Ecto neural progenitor cell (in vitro differentiated cells): ENCODE results near the gene PBX3.
"Not testable (repeated sequence)": the region's sequence is repeated elsewhere in the genome, so short reads cannot be mapped to it uniquely, and the experiment has no call there.

ENCODE experiments used
- DNase-seq: peaks from one replicate; pipeline ENCODE4 v3.0.0-alpha.2; 2018; ENCODE audit warnings: low spot score

Gene PBX3

DNA sequence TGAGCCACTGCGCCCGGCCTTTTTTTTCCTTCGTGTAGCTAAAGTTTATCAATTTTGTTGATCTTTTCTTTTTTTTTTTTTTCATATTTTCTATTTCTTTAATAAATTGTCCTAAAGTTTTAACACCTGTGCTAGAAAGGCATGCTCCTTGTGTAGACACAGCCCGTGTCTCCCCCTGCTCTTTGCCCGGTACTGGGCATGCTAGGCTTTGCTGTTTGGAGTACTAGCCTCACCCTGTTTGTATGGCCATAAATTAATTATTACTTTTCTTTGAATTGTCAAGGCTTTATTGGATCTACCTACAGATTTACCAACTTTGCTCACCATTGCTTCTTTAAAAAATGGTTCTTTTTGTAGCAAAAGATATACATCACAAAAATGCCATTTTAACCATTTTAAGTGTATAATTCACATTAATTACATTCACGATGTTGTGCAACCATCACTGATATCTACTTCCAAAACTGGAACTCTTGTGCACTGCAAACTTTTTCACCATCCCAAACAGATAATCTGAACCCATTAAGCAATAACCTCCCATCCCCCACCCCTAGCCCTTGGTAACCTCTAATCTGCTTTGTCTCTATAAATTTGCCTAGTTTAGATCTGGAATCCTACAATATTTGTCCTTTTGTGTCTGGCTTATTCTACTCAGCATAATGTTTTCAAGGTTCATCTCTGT lies 31.5 kb downstream of the PBX3 start:
- not testable (repeated sequence) for DNase-seq

DNA sequence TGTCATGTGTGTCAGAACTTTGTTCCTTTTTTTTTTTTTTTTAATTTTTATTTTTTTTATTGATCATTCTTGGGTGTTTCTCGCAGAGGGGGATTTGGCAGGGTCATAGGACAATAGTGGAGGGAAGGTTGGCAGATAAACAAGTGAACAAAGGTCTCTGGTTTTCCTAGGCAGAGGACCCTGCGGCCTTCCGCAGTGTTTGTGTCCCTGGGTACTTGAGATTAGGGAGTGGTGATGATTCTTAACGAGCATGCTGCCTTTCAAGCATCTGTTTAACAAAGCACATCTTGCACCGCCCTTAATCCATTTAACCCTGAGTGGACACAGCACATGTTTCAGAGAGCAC lies 32.0 kb downstream of the PBX3 start:
- not testable (repeated sequence) for DNase-seq

DNA sequence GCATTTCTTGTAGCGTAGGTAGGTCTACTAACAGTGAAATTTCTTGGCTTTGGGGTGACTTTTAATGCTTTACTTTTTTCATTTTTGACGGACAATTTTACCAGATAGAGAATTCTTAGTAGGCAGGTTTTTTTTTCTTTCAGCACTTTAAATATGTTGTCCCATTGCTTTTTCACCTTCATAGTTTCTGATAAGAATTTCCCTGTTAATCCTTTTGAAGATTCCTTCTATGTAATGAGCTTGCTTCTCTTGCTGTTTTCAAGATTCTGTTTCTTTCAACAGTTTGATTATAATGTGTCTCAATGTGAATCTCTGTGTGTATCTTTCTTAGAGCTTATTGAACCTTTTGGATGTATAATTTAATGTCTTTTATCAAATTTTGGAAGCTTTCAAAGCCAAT lies 35.5 kb downstream of the PBX3 start:
- DNase-seq, result no peak

DNA sequence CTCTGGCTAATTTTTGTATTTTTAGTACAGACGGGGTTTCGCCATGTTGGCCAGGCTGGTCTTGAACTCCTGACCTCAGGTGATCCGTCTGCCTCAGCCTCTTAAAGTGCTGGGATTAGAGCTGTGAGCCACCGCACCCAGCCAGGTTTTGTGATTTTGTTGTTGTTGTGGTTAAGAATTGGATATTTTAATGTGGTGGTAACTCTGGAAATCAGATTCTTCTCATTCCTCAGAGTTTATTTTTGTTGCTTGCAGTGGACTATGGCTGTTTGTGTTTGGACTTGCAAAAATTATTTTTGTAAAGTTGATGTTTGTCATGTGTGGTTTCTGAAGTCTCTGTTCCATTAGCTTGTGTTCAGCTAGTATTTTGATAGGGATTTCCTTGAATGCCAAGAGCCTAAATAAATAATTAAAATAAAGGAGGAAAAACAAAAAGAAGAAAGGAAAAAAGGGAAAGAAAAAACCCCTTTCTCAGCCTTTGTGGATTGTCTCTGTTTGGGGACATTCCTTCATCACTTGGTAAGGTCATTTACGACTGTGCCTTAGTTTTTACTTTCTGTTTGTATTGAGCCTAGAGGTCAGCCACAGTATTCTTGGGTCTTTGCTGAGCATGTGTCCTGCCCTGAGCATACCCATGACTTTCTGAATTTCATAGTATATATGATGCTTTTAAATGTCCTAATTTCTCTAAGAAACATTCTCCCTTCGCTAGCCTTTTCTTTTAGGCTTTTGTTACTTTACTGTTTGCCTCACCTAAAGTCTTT lies 37.3 kb downstream of the PBX3 start:
- no peak for DNase-seq

DNA sequence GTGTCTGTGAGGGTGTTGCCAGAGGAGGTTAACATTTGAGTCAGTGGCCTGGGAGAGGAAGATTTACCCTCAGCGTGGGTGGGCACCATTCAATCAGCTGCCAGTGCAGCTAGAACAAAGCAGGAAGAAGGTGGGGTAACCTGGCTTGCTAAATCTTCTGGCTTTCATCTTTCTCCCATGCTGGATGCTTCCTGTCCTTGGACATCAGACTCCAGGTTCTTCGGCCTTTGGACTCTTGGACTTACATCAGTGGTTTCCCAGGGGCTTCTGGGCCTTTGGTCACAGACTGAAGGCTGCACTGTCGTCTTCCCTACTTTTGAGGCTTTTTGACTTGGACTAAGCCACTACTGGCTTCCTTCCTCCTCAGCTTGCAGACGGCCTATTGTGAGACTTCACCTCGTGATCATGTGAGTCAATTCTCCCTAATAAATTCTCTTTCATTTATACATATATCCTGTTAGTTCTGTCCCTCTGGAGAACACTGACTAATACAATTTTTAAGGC lies 38.1 kb downstream of the PBX3 start:
- DNase-seq, result no peak

DNA sequence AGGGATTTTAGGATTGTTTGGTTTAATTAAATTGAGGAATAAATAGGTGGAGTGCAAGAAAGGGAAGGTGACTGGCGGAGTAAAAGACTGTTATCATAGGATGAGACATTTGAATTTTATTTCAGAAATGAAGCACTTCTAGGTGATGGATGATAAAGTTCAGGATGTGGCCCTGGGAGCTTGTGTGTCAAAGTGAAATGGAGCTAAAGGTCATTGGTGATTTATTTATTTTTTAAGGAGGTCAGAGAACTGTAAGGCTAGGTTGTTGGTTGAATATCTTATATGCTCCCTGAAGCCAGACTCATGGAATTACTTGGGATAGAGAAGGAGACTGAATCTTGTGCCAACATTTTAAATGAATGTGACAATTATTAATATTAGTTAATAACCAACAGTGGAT lies 40.5 kb downstream of the PBX3 start:
- no peak for DNase-seq

DNA sequence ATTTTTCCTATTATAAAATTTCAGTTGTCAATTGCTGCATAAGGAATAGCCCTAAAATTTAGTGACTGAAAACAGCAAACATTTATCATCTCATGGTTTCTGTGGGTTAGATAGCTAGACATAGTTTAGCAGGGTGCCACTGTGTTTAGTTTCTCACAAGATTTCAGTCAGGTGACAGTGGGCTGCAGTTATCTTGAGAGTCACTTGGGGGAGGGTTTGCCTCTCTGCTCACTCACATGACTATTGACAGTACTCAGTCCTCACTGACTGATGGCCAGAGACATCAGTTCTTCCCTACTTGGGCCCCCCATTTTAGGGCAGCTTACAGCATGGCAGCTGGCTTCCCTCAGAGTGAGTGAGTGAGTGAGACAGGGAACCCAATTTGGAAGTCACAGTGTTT lies 42.0 kb downstream of the PBX3 start:
- no peak for DNase-seq

DNA sequence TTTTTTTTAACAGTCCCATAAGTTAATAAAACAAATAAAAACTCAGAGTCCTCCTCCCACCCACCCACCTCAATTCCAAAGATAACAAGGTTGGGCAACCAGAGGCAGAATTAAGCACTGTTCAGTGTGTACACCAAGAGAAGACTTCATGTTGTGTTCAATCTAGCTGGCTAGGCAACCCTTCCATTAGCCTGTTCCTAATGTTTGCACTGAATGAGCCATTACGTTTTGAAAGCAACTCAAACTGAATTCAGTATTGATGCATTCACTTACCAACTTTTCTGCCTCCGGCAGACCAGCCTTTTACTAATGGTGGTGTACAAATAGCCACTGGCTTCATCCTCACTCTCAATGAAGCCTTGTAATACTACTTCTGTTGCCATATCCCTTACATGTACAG lies 47.5 kb downstream of the PBX3 start:
- DNase-seq, result no peak

DNA sequence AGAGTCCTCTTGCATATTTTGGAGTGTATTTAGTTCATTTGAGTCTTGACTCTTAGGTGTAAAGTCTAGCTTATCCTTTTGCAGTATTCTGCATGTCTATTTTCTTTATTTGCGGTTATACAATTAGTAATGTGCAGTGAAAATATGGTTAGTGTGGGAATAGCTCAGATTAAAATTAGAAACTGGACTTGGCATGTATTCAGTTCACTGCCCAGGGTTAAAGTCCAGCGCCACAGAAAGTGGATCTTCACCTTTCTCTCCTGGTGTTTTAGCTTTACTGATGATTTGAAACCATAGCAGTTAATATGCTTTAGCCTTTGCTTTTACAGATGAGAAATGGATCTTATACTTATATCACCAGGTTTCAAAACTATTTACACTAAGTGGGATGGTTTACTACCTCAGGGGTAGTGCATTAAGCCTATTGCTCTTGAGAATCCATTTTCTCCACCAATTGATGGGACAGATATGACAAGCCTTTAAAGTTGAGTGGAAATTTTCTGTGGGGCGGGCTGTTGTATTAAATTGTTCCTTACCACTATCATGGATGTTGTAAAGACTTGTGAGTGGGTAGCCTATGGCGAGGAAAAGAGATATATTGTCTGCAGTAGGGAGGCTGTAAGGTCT lies 48.9 kb downstream of the PBX3 start:
- DNase-seq, result no peak

DNA sequence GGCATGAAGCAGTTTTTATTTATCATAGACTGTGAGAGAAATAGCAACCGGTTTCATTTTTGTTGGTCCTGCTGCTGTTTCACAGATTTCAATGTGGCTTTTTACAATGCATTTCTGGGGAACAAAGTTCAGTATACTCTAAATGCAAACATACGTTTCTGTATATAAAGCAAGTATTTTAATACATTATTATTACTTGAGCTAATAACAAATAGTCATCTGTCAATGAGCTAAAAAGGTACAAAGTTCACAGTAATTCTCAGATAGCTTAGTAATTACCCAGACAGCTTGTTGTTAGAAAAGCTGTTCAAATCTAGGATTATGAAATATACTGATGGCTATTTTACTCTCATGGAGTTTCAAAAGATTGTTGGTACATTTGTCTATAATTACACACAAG lies 50.8 kb downstream of the PBX3 start:
- DNase-seq, result no peak

DNA sequence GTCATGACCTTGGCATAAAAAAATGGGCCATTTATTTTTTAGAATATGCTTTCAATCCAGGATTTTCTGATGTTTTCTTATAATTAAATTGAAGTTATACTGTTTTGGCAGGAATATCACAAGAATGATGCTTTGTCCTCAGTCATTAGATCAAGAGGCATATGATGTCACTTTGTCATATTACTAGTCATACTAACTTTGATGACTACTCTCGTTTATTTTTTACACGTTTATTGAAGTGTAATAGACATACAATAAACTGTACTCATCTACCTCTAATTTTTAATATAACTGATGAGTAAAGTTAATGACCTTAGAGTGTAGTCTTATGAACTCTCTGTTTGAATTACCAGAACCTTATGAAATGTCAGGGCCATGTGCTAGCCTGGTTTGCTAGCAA lies 56.4 kb downstream of the PBX3 start:
- no peak for DNase-seq

DNA sequence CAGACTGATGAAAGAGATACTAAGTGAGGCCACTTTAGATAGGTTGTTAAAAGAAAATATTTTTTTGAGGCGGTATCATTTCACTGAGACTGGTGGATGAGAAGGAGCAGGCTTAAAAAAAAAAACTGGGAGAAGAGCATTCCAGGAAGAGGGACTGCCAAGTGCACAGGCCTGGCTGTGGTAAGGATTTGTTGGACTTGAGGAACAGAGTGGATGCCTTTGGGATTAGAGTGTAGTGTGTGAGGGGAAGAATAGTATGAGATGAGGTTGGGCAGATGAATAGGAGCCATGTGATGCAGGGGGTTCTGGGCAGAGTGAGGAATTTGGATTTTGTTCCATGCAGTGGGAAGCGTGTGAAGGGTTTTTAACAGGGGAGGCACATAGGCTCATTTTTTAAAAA lies 57.9 kb downstream of the PBX3 start:
- no peak for DNase-seq

DNA sequence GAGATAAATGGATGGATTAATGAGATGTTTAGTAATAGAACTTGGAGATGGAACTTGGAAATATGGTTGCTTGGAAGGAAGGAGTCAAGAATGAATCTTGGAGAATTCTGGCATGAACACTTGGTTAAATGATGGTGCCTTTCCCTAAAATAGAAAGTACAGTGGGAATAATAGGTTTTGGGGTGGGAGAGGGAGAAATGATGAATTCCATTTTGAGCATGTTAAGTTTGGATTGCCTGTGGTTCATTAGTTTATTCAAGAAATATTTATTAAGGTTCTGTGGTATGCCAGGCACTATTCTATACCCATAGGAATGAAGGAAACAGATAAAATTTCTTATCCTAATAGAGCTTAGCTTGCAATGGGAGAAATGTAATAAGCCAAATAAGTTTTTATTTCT lies 58.4 kb downstream of the PBX3 start:
- DNase-seq, result no peak

DNA sequence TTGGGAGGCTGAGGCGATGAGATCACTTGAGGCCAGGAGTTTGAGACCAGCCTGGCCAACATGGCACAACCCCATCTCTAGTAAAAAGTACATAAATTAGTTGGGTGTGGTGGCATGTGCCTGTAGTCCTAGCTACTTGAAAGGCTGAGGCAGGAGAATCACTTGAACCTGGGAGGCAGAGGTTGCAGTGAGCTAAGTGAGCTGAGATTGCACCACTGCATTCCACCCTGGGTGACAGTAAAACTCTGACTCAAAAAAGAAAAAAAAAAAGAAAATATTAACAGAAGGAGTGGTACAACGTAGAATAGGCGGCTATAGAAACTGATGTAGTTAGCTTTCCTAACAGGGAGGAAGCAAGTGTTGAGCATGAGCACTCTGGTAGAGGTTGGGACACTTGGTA lies 59.9 kb downstream of the PBX3 start:
- no peak for DNase-seq

DNA sequence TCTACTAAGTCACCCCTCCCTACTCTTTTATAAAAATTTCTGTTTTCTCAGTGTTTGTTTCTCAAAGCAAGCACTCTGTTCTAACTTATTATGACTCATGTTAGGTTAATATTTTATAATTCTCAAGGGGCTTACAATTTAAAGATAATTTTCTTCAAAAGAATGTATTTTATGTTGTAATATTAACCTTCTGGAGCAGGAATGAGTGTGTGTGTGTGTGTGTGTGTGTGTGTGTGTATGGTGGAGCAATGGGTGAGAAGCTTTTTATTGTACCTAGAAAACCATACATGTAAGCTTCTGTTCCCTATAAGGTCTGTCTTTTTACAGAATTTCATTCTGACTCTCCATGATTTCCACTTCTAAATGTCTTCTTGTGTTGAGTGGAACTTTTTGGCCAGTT lies 63.0 kb downstream of the PBX3 start:
- DNase-seq, result no peak

DNA sequence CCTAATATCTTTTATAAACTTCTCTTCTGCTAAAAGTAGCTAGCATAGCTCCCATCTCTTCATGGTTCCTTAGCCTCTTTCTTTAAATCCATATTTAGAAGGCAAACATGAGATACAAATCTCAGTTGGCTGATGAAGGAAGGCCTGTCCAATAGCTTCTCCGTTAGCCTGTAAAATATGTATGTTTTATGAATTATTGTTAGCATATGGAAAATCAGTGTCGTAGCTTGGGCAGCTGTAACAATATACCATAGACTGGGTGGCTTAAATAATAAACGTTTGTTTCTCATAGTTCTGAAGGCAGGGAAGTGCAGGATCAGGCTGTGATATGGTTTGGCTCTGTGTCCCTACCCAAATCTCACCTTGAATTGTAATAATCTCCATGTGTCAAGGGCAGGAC lies 63.8 kb downstream of the PBX3 start:
- DNase-seq, result no peak

DNA sequence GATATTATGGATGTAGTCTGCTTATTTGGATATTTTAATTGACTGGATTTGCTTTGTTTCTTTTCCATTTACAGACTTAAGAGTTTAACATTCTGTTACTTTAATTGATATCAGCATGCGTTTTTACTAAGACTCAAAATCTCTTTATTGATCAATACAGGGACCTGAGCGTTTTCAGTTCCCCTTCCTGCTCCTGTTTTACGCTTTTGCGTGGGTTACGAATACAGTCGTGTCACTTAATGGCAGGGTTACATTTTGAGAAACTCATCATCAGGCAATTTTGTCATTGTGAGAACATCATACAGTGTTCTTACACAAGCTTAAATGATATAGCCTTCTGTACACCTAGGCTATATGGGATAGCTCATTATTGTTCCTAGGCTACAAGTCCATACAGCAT lies 65.2 kb downstream of the PBX3 start:
- no peak for DNase-seq

DNA sequence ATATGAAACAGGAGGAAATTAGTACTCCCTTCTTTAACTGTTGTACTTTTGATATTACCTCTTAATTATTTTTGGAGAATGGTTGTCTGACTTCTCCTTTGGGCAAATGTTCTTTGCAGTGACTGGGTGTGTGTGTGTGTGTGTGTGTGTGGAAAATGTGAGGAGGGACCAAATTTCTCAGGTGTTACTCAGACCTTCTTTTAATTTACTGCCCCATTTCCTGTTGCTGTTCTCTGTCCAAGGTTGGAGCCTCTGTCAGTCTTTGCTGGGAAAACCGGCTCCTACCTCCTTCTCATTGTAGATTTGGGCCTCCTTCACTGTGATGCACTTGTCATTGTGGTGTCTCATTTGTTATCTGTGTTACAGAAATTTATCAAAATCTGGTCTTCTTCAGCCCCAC lies 68.4 kb downstream of the PBX3 start:
- DNase-seq, result no peak

DNA sequence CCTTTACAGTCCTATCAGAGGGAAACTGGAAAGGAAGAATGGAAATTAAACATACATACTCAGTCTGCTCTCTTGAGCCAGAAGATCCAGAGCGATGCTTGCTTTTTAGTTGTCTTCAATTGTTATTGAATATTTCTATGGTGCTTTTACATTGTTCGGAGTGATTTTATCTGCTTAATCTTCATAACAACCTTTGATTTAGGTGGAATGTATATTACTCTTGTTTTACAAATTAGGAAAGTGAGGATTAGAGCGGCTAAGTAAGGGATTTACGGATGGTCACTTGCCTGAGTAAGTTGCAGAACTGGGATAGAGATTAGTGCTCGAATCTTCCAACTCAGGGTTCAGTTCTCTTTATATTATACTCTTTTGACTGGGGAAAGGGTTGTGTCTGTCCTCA lies 69.1 kb downstream of the PBX3 start:
- no peak for DNase-seq

DNA sequence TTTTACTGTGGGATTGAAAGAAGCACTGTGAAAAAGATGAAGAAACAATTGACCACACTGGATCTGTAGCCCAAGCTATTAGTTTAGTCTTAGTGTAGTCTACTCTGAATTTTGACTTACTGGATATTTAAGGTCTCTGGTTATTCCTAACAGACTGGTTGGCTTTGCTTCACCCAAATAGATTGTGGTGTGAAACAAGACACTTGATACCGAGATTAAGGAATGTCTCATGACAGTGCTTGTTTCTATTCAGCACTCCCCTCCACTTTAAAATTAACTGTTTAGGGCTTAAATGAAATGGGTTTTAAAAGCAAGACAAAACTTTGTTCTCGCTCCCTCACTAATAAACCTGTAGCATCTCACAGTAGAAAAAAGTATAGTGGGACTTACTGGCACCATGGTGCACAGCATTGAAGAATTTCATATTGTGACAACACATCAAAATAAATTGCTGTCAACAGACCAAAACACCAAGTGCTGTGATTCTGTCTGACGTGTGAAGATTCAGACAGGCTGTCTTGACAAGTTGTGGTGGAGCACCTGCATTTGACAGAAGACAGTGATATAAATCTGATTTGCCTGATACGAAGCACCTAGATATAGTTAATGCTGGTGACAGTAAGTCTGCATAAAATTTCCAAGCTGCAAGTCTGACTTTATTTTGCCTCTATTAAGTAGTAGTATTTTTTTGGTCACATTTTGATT lies 73.1 kb downstream of the PBX3 start:
- DNase-seq, result no peak

DNA sequence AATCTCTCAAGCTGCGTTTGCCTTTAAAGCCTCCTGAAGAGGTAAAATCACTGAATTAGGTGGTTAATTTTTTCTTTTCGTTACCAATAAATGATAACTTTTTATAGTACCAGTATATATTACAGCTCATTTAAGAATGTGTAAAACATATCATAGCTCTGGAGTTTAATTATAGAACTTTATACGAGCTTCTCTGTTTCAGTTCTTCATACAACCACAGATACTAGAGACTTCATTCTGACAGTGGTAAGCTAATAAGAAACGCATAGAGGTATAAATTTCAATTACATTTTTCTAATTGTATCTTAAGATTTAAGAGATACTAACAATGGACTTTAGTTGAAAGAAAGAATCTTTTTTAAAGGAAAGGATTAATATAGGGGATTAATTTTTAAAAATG lies 73.9 kb downstream of the PBX3 start:
- no peak for DNase-seq

DNA sequence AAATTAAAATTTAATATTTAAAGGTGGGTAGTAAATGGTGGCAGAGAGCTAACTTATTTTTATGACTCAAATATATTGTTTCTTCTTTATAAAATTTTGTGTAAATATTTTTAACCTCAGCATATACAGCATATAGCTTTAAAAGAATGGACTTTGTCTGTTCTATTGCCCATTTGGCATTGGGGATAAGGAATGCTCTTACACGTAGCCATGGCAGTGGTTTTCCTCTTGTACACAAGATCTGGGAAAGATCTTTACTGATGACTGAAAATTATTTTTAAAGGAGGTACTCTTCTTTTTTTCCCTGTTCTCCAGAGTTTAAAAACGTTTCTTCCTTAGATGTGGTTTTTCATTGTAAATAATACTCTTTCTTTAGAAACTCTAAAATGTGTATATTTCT lies 75.0 kb downstream of the PBX3 start:
- DNase-seq, result no peak

DNA sequence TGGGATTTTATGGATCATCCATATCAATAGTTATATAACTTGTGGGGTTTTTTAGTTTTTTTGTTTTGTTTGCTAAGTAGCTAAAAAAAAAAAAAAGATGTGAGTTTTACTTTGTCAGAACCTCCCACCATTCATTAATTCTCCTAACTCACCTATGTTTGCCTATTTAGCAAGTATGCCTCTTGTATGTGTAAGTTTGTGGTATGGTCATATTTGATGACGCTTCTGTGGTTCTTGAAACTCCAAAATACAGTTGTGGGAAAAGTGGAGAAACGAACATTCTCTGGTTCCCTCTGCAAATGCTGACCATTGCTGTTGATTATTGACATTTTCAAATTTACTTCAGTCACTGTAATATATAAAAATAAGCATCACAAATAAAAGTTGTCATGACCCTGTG lies 75.7 kb downstream of the PBX3 start:
- DNase-seq, result no peak
